Dermis lymphatic vessel endothelial cell (primary cell): Measurements from ENCODE around the gene AK9. TPM values are rescaled to one million over a fixed set of nuclear protein-coding genes. Genes with fewer than 3 reads are reported as not detected.

Experiments used
- total RNA-seq: library from RNA; depleted of rRNA; stranded (reverse); fragments of >200 nt; gene quantifications from 2 replicates; pipeline ENCODE4 v1.2.1, GENCODE V29; 2014

The AK9 gene
- 4.3 and 6.8 TPM in 2 replicates for total RNA-seq

GRCh38 chr6:109690737-109691621 lies at the start of gene AK9, which contains the start of gene FIG4:
Gene AK9, minus strand, starts transcription at chr6:109691202. Its CDS starts 15,457 bp downstream, at chr6:109675745.
Gene FIG4, plus strand, starts transcription at chr6:109691296. Its CDS starts 140 bp downstream, at chr6:109691436.

GRCh38 chr6:109482905-109483734 lies 207.9 kb downstream of the AK9 start, which contains the start of gene ZBTB24:
Gene ZBTB24, minus strand, starts transcription at chr6:109483219. Its CDS starts 1,193 bp downstream, at chr6:109482026.

GRCh38 chr6:109455437-109456110 lies 235.4 kb downstream of the AK9 start, which contains the start of gene MICAL1:
Gene MICAL1, minus strand, starts transcription at chr6:109455772. Its CDS starts 1,576 bp downstream, at chr6:109454196.

Other genes starting within 250 kb of the AK9 start
- gene MICAL1, start 235.4 kb downstream of the AK9 start, total RNA-seq, result 12.2 and 15.9 TPM in 2 replicates
- gene ZBTB24, start 208.0 kb downstream of the AK9 start, total RNA-seq, result 4.2 and 6.4 TPM in 2 replicates
- 10.8 and 12.4 TPM in 2 replicates for gene FIG4, start 94 bp upstream of the AK9 start, total RNA-seq